Panc1 (cell line): ENCODE data around the gene PRKACB. TPM values are rescaled to one million over a fixed set of nuclear protein-coding genes. Genes with fewer than 3 reads are reported as not detected.

Experiments used
- ATAC-seq: fragments of 200-7000 bp; cut with Tn5 transposase; 2 replicates; pipeline ENCODE4 v1.9.1; 2020; ENCODE audit warnings: mild to moderate bottlenecking, moderate library complexity
- BruUV-seq: library from RNA; stranded (reverse); fragments of 400-500 nt; replicated peaks from 2 replicates; lab custom pipeline; 2021; lab: Mats Ljungman, UMichigan
- CTCF ChIA-PET: fragments of 300-600 bp; sonication (Branson Sonifier 250); formaldehyde crosslinking; loops from one replicate; lab custom pipeline; 2022; ENCODE audit warnings: antibody characterized with exemption; lab: Charles Lee
- POLR2A ChIA-PET: fragments of 300-600 bp; sonication (Branson Sonifier 250); formaldehyde crosslinking; loops from one replicate; lab custom pipeline; 2022; ENCODE audit warnings: antibody characterized with exemption; lab: Charles Lee
- DNase-seq: peaks from one replicate; pipeline ENCODE4 v3.0.0-alpha.2; 2010; ENCODE audit warnings: low read depth, low spot score
- H3K27ac ChIP-seq: 2 replicates; pipeline ENCODE4 v1.5.1; 2011; ENCODE audit warnings: mild to moderate bottlenecking, low read length, inconsistent platforms
- H3K27me3 ChIP-seq: fragments of 200-500 bp; sonication (Bioruptor generic); 2 replicates; pipeline ENCODE4 v1.6.0; 2014; ENCODE audit warnings: low read length, inconsistent platforms; ENCODE audit not compliant: control insufficient read depth, insufficient read depth
- H3K36me3 ChIP-seq: fragments of 200-500 bp; sonication (Bioruptor generic); 2 replicates; pipeline ENCODE4 v1.5.1; 2014; ENCODE audit warnings: inconsistent platforms, mild to moderate bottlenecking, low read length, moderate library complexity; ENCODE audit not compliant: control insufficient read depth, insufficient read depth
- H3K4me1 ChIP-seq: 2 replicates; pipeline ENCODE4 v1.5.1; 2011; ENCODE audit warnings: inconsistent platforms, mild to moderate bottlenecking, low read length, moderate library complexity; ENCODE audit not compliant: control insufficient read depth, insufficient read depth
- H3K4me3 ChIP-seq, 2 experiments: 2 replicates each; pipeline ENCODE4 v1.5.1; 2011 to 2012; ENCODE audit warnings: low read depth in 2 of 2, low read length in 2 of 2, mild to moderate bottlenecking in 2 of 2, inconsistent platforms in 1 of 2, moderate library complexity in 1 of 2
- H3K9me3 ChIP-seq: fragments of 200-500 bp; sonication (Bioruptor generic); 2 replicates; pipeline ENCODE4 v1.5.1; 2014; ENCODE audit warnings: low read depth, mild to moderate bottlenecking, inconsistent platforms, low read length, moderate library complexity; ENCODE audit not compliant: control insufficient read depth, insufficient read depth
- CTCF ChIP-seq: fragments of 450-650 bp; IDR thresholded peaks from 2 replicates; pipeline ENCODE4 v1.5.1; 2017; ENCODE audit warnings: mild to moderate bottlenecking
- POLR2AphosphoS5 ChIP-seq: IDR thresholded peaks from 2 replicates; pipeline ENCODE4 v1.6.1; 2012; ENCODE audit warnings: mild to moderate bottlenecking, low read depth, low read length, moderate library complexity
- REST ChIP-seq, 2 experiments: IDR thresholded peaks; 2 replicates each; pipeline ENCODE4 v1.6.1; 2011 to 2012; ENCODE audit warnings: low read depth in 2 of 2, control low read depth in 1 of 2, low read length in 1 of 2, mild to moderate bottlenecking in 1 of 2, moderate library complexity in 1 of 2; ENCODE audit not compliant: insufficient read depth in 1 of 2
- SIN3A ChIP-seq: IDR thresholded peaks from 2 replicates; pipeline ENCODE4 v1.6.1; 2012; ENCODE audit warnings: low read depth, mild to moderate bottlenecking, low read length, moderate library complexity, borderline replicate concordance; ENCODE audit not compliant: insufficient read depth
- TCF7L2 ChIP-seq: IDR thresholded peaks from 2 replicates; pipeline ENCODE4 v1.6.1; 2011; ENCODE audit warnings: mild to moderate bottlenecking, low read depth, low read length, inconsistent platforms
- in situ Hi-C: cut with HindIII; loops from 2 replicates; pipeline ENCODE4 v1.10.0; 2016; ENCODE audit warnings: low sequenced_read_pairs, low pct_unique_long_range_greater_than_20kb
- intact Hi-C: fragments of 100-400 bp; cut with micrococcal nuclease; formaldehyde crosslinking; loops from one replicate; pipeline ENCODE4 v1.10.0; 2022; ENCODE audit not compliant: unreplicated experiment
- total RNA-seq: library from RNA; stranded (reverse); gene quantifications from one replicate; pipeline ENCODE4 v1.2.1, GENCODE V29; 2021; ENCODE audit not compliant: unreplicated experiment

The PRKACB gene
- total RNA-seq, 1 experiment from 2014 or later = 54.9 TPM

GRCh38 chr1:84165601-84166000, 21.5 kb downstream of the PRKACB start:
- peak overlapping the region; percentile 89; the same call in 1 of the 2 replicates for H3K27ac ChIP-seq
- H3K4me3 ChIP-seq = peak overlapping the region in 1 of 2 experiments; percentile 14; a peak in 1 of 4 replicates
- peaks cover 3% of the 10 kb centered on the region; the same call in 1 of the 2 replicates for H3K9me3 ChIP-seq
- CTCF ChIA-PET = no interaction called here
- H3K27me3 ChIP-seq = no peaks in the 10 kb centered on the region
- POLR2A ChIA-PET = no interaction called here
- intact Hi-C loops (no loop called here), in situ Hi-C loops (no loop called here)
- DNase-seq = no peak
- TF ChIP-seq CTCF (no peak), REST (IDR thresholded peaks at IDR 0.05; ENCODE audit: insufficient read depth in 1 of 2, low read depth in 2 of 2, low read length in 1 of 2) (no peak), POLR2AphosphoS5 (no peak), TCF7L2 (no peak), SIN3A (no peak)
- TSS peak; percentile 17 for BruUV-seq
- H3K4me1 ChIP-seq = peaks cover 32% of the 10 kb centered on the region; the same call in 1 of the 2 replicates
- H3K36me3 ChIP-seq = no peaks in the 10 kb centered on the region
- ATAC-seq = no peak

- ChIA-PET CTCF (no interaction called here), POLR2A (no interaction called here)
- in situ Hi-C loops (no loop called here), intact Hi-C loops (no loop called here)
- Histone ChIP-seq H3K27me3 (no peaks in the 10 kb centered on the region), H3K27ac (0 out of 2 replicates have a peak overlapping the region, but pooled peaks have one; percentile 8), H3K4me1 (peaks cover 32% of the 10 kb centered on the region; the same call in 1 of the 2 replicates), H3K36me3 (no peaks in the 10 kb centered on the region), H3K4me3 (no peak overlapping the region; a peak in 1 of 4 replicates), H3K9me3 (peaks cover 3% of the 10 kb centered on the region; the same call in 1 of the 2 replicates)
- ATAC-seq = no peak
- no TSS peak for BruUV-seq
- no peak for TF ChIP-seq TCF7L2
- TF ChIP-seq CTCF = no peak
- no peak for TF ChIP-seq REST (IDR thresholded peaks at IDR 0.05; ENCODE audit: insufficient read depth in 1 of 2, low read depth in 2 of 2, low read length in 1 of 2)
- no peak for TF ChIP-seq POLR2AphosphoS5
- no peak for TF ChIP-seq SIN3A
- DNase-seq = no peak
These were observed 22.7 kb downstream of the PRKACB start for GRCh38 chr1:84166797-84167196.
